GM12878 (cell line): ENCODE data around the gene MSRB2. TPM values are rescaled to one million over a fixed set of nuclear protein-coding genes. Genes with fewer than 3 reads are reported as not detected.

Experiments
- ATAC-seq: fragments of 200-7000 bp; cut with Tn5 transposase; 3 replicates; pipeline ENCODE4 v1.9.1; 2020; ENCODE audit warnings: mild to moderate bottlenecking, moderate library complexity
- BruUV-seq: library from RNA; stranded (reverse); fragments of 400-500 nt; replicated peaks from 2 replicates; lab custom pipeline; 2021; lab: Mats Ljungman, UMichigan
- CTCF ChIA-PET: fragments of 300-600 bp; sonication (Branson Sonifier 250); formaldehyde crosslinking; extraction: SDS; loops from one replicate; lab custom pipeline; 2021; ENCODE audit warnings: inconsistent platforms; lab: Yijun Ruan, JAX
- POLR2A ChIA-PET: fragments of 350-600 bp; formaldehyde crosslinking; extraction: SDS; loops from one replicate; lab custom pipeline; 2021; ENCODE audit warnings: inconsistent platforms; lab: Charles Lee
- RAD21 ChIA-PET: fragments of 300-600 bp; sonication (Branson Sonifier 250); formaldehyde crosslinking; loops from one replicate; lab custom pipeline; 2023; ENCODE audit warnings: antibody characterized with exemption; ENCODE audit not compliant: unreplicated experiment; lab: Charles Lee
- SMC1A ChIA-PET: fragments of 300-600 bp; sonication (Branson Sonifier 250); formaldehyde crosslinking; loops from one replicate; lab custom pipeline; 2023; ENCODE audit not compliant: unreplicated experiment, uncharacterized antibody; lab: Charles Lee
- DNase-seq: peaks from one replicate; pipeline ENCODE4 v3.0.0-alpha.2; 2011; ENCODE audit warnings: low read depth, low spot score
- FAIRE-seq: peaks from 3 replicates; lab custom pipeline; 2011; peaks lifted over from hg19 to GRCh38; lab: Jason Lieb, UNC
- H2AFZ ChIP-seq: 2 replicates; pipeline ENCODE4 v1.6.0; 2011; ENCODE audit warnings: low read depth, low read length, control low read depth; ENCODE audit not compliant: control insufficient read depth
- H3K27ac ChIP-seq: 2 replicates; pipeline ENCODE4 v1.5.1; 2011; ENCODE audit warnings: control low read depth; ENCODE audit not compliant: control insufficient read depth, insufficient read depth
- H3K27me3 ChIP-seq, 2 experiments: replicated peaks in 1 of 2; 2 replicates each; pipeline versions ENCODE4 v1.6.0 to v1.6.1; 2011; ENCODE audit warnings: low read length in 1 of 2; ENCODE audit not compliant: control insufficient read depth in 2 of 2, insufficient read depth in 2 of 2
- H3K36me3 ChIP-seq, 2 experiments: 2 replicates each; pipeline ENCODE4 v1.5.1; 2011; ENCODE audit warnings: low read length in 1 of 2; ENCODE audit not compliant: control insufficient read depth in 2 of 2, insufficient read depth in 2 of 2
- H3K4me1 ChIP-seq: 2 replicates; pipeline ENCODE4 v1.6.1; 2011; ENCODE audit warnings: mild to moderate bottlenecking, low read length, moderate library complexity, mixed read lengths; ENCODE audit not compliant: control insufficient read depth, insufficient read depth
- H3K4me2 ChIP-seq: 2 replicates; pipeline ENCODE4 v1.6.0; 2011; ENCODE audit warnings: control low read depth; ENCODE audit not compliant: control insufficient read depth, insufficient read depth
- H3K4me3 ChIP-seq: fragments of 200-600 bp; sonication (generic); 2 replicates; pipeline ENCODE4 v1.5.1; 2016
- H3K79me2 ChIP-seq: 2 replicates; pipeline ENCODE4 v1.6.0; 2011; ENCODE audit warnings: low read length; ENCODE audit not compliant: control insufficient read depth, insufficient read depth
- H3K9ac ChIP-seq: 2 replicates; pipeline ENCODE4 v1.8.0; 2011; ENCODE audit warnings: low read length, control low read depth, mixed read lengths; ENCODE audit not compliant: control insufficient read depth, insufficient read depth
- H3K9me3 ChIP-seq: replicated peaks from 3 replicates; pipeline ENCODE4 v1.5.1; 2011; ENCODE audit warnings: mild to moderate bottlenecking, low read length; ENCODE audit not compliant: control insufficient read depth, insufficient read depth
- H4K20me1 ChIP-seq: 2 replicates; pipeline ENCODE4 v1.6.0; 2011; ENCODE audit not compliant: control insufficient read depth, insufficient read depth
- ATF7 ChIP-seq: fragments of 450-650 bp; IDR thresholded peaks from 2 replicates; pipeline ENCODE4 v1.6.1; 2016; ENCODE audit warnings: low read depth, mild to moderate bottlenecking
- BACH1 ChIP-seq: fragments of 450-650 bp; IDR thresholded peaks from 2 replicates; pipeline ENCODE4 v1.6.1; 2017; ENCODE audit warnings: mild to moderate bottlenecking, borderline replicate concordance
- BRCA1 ChIP-seq: IDR thresholded peaks from 2 replicates; pipeline ENCODE4 v1.6.1; 2011; ENCODE audit warnings: low read depth, low read length, improper control_type of control experiment
- CEBPB ChIP-seq, 2 experiments: fragments of 150-350 bp in 1 of 2; IDR thresholded peaks; 2 replicates each; pipeline ENCODE4 v1.6.1; 2012 to 2014; ENCODE audit warnings: low read depth in 2 of 2, low read length in 2 of 2, borderline replicate concordance in 1 of 2, inconsistent platforms in 1 of 2
- FOS ChIP-seq: IDR thresholded peaks from 3 replicates; pipeline ENCODE4 v1.6.1; 2011; ENCODE audit warnings: borderline replicate concordance; ENCODE audit not compliant: insufficient read length; ENCODE audit errors: extremely low read depth
- NKRF ChIP-seq: fragments of 450-650 bp; conservative IDR thresholded peaks from 2 replicates; pipeline ENCODE4 v1.6.1; 2017; ENCODE audit warnings: mild to moderate bottlenecking, moderate library complexity
- PAX8 ChIP-seq: fragments of 450-650 bp; IDR thresholded peaks from 2 replicates; pipeline ENCODE4 v1.6.1; 2017; ENCODE audit warnings: mild to moderate bottlenecking, moderate library complexity
- PRDM15 ChIP-seq: fragments of 450-650 bp; formaldehyde crosslinking; IDR thresholded peaks from 2 replicates; pipeline ENCODE4 v1.4.0; 2020; ENCODE audit warnings: mild to moderate bottlenecking, moderate library complexity
- RCOR1 ChIP-seq: conservative IDR thresholded peaks from 2 replicates; pipeline ENCODE4 v1.6.1; 2012; ENCODE audit warnings: low read depth, low read length, improper control_type of control experiment
- SUPT20H ChIP-seq: IDR thresholded peaks from 2 replicates; pipeline ENCODE4 v1.6.1; 2011; ENCODE audit warnings: low read depth, mild to moderate bottlenecking, low read length, moderate library complexity, borderline replicate concordance; ENCODE audit not compliant: control insufficient read depth
- WRNIP1 ChIP-seq: IDR thresholded peaks from 2 replicates; pipeline ENCODE4 v1.6.1; 2011; ENCODE audit warnings: low read depth, low read length, improper control_type of control experiment, borderline replicate concordance
- ZNF207 ChIP-seq: fragments of 450-650 bp; IDR thresholded peaks from 2 replicates; pipeline ENCODE4 v1.6.1; 2014; ENCODE audit warnings: antibody characterized with exemption, mild to moderate bottlenecking, borderline replicate concordance
- ZNF217 ChIP-seq: fragments of 450-650 bp; IDR thresholded peaks from 2 replicates; pipeline ENCODE4 v1.6.1; 2017; ENCODE audit warnings: antibody characterized with exemption, mild to moderate bottlenecking
- ZNF384 ChIP-seq: IDR thresholded peaks from 2 replicates; pipeline ENCODE4 v1.6.1; 2012; ENCODE audit warnings: low read depth, mild to moderate bottlenecking, low read length, improper control_type of control experiment, borderline replicate concordance
- WGBS: methylation state at CpG from one replicate; pipeline ENCODE4 v1.1.6; 2016; ENCODE audit warnings: low lambda C conversion rate; ENCODE audit not compliant: insufficient replicate concordance, insufficient coverage; ENCODE audit errors: missing lambda C conversion rate; 5-methylcytosine and 5-hydroxymethylcytosine counted together
- in situ Hi-C: fragments of 300-500 bp; cut with MboI; formaldehyde crosslinking; loops from 9 replicates; pipeline ENCODE4 v1.14.3; 2018; ENCODE audit warnings: mixed read lengths
- intact Hi-C: fragments of 100-400 bp; cut with micrococcal nuclease; formaldehyde crosslinking; loops from one replicate; pipeline ENCODE4 v1.14.2; 2022; ENCODE audit not compliant: unreplicated experiment
- polyA plus RNA-seq, 11 experiments: library from polyadenylated mRNA; depleted of rRNA in 4 of 11; unstranded in 6 of 11; stranded (reverse) in 5 of 11; fragments of >200 nt; fragmentation: Nextera tagmentation in 4 of 11; fragmentation: Illumina TruSeq in 1 of 11; extraction: Ambion mirVana in 4 of 11; extraction: Trizol in 1 of 11; gene quantifications; 1 replicate in 1 of 11; 2 replicates in 10 of 11; pipeline versions ENCODE4 v1.2.1 to v1.2.3, GENCODE V29; 2011 to 2016; ENCODE audit warnings: inconsistent platforms in 2 of 11, missing spikeins in 2 of 11, low read depth in 1 of 11
- total RNA-seq, 4 experiments: library from RNA; depleted of rRNA in 3 of 4; stranded (reverse); fragments of >200 nt in 3 of 4; fragmentation: Illumina TruSeq in 1 of 4; extraction: Trizol in 1 of 4; gene quantifications; 2 replicates each; pipeline versions ENCODE4 v1.2.1 to v1.2.3, GENCODE V29; 2013 to 2021
- TF ChIP-seq, protein P1 (sequence below): IDR thresholded peaks from 2 replicates; pipeline ENCODE4 v1.6.1; 2012; ENCODE audit warnings: low read depth, low read length, improper control_type of control experiment

Gene MSRB2
- total and polyA plus RNA-seq, 10 of the 15 experiments (the other 5 are each of a cell fraction or from before 2014, with no cell fraction given), result 1.5 to 18.6 (median 6.2) TPM

DNA sequence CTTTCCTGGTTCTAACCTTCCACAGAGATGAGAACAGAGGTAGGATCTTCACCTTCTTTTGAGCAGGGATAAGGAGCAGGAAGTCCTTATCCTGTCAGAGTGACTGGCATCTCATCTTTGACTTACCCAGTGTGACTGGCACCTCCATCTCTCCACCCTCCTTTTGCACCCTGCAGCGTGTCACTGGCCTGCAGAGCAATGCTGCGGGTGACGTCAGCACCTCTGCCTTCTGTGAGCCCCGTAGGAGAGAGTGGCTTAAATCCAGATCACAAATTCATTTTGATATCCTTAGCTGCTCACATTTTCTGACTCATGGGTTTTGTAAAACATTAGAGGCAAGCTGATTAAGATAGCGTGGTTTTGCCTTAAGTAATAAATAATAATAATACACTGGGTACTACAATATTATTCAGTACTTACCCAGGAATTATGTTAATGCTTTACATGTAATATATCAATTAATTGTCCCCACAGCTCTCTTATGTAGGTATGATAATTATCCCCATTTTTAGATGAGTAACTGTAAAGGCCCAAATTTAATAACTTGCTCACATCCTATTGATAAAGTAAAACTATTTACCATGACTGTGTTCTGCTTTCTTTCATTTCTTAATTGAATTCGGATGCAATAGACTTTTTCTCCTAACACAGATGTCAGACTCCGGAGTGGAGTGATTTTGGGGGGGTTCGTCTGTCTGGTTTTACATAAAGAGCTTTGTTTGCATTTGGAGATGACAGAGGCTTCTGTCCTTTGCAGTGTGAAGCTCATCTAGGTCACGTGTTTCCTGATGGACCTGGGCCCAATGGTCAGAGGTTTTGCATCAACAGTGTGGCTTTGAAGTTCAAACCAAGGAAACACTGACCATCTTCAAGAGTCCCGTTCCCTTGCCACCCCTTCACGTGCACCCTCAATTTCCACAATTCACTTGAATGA, 24.9 kb downstream of the MSRB2 start:
- RAD21 ChIA-PET, result no interaction called here
- H2AFZ ChIP-seq, result no peak overlapping the region

More for the DNA sequence above, 24.9 kb downstream of the MSRB2 start:
- in situ Hi-C loops (no loop called here), intact Hi-C loops (no loop called here)
- no peaks in the 10 kb centered on the region for H3K79me2 ChIP-seq
- WGBS, result 69% methylated on average over 11 of the region's 11 CpGs
- no peaks in the 10 kb centered on the region for H4K20me1 ChIP-seq
- no peak overlapping the region for H3K9ac ChIP-seq
- no peak for ATAC-seq
- BruUV-seq, result no TSS peak
- no peaks in the 10 kb centered on the region for H3K36me3 ChIP-seq
- ChIA-PET SMC1A (interaction anchor here (0.5 kb wide), 1 partner anchor 14 kb away, joined by 4 read pairs; no protein-coding TSS in a partner anchor), POLR2A (no interaction called here), CTCF (no interaction called here)
- H3K27ac ChIP-seq, result no peak overlapping the region
- H3K4me1 ChIP-seq, result no peaks in the 10 kb centered on the region
- no peak for FAIRE-seq
- TF ChIP-seq, protein P1, sequence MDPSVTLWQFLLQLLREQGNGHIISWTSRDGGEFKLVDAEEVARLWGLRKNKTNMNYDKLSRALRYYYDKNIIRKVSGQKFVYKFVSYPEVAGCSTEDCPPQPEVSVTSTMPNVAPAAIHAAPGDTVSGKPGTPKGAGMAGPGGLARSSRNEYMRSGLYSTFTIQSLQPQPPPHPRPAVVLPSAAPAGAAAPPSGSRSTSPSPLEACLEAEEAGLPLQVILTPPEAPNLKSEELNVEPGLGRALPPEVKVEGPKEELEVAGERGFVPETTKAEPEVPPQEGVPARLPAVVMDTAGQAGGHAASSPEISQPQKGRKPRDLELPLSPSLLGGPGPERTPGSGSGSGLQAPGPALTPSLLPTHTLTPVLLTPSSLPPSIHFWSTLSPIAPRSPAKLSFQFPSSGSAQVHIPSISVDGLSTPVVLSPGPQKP, result no peak
- TF ChIP-seq ATF7 (no peak), BRCA1 (no peak), ZNF384 (no peak), PAX8 (no peak), WRNIP1 (no peak), ZNF207 (no peak), ZNF217 (no peak), FOS (no peak), PRDM15 (CRISPR knock-in tag) (no peak), RCOR1 (no peak), BACH1 (no peak), CEBPB (IDR thresholded peaks at IDR 0.05; ENCODE audit: borderline replicate concordance in 1 of 2, low read depth in 2 of 2, low read length in 2 of 2) (no peak), SUPT20H (no peak), NKRF (no peak)
- no peaks in the 10 kb centered on the region for H3K9me3 ChIP-seq
- H3K4me2 ChIP-seq, result no peak overlapping the region
- H3K27me3 ChIP-seq, result no peaks in the 10 kb centered on the region
- H3K4me3 ChIP-seq, result no peak overlapping the region
- DNase-seq, result no peak
